ENCODE measurements around the gene RASGRF2.

DNA sequence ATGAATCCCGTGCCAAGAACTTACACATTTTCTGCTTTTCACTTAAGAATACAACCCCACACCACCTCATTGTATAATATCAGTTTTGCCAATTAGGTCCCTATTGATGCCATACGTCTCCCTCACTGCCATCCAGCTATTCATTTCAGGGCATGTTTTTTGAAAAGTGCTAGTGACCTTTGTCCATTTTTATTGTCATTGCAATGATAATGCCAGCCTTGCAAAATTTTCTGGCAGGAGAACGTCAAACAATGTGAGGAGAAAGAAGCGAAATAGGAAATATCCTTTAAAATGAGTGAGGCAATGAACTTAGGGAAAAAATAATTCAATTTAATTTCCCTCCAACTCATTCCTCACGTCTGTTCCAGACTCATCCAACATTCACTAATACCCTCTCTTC is 161.1 kb downstream of the RASGRF2 start:
- TF ChIP-seq, protein P1, sequence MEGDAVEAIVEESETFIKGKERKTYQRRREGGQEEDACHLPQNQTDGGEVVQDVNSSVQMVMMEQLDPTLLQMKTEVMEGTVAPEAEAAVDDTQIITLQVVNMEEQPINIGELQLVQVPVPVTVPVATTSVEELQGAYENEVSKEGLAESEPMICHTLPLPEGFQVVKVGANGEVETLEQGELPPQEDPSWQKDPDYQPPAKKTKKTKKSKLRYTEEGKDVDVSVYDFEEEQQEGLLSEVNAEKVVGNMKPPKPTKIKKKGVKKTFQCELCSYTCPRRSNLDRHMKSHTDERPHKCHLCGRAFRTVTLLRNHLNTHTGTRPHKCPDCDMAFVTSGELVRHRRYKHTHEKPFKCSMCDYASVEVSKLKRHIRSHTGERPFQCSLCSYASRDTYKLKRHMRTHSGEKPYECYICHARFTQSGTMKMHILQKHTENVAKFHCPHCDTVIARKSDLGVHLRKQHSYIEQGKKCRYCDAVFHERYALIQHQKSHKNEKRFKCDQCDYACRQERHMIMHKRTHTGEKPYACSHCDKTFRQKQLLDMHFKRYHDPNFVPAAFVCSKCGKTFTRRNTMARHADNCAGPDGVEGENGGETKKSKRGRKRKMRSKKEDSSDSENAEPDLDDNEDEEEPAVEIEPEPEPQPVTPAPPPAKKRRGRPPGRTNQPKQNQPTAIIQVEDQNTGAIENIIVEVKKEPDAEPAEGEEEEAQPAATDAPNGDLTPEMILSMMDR (IDR thresholded peaks at IDR 0.05; ENCODE audit: insufficient read depth, low read length): no peak
- no peak for TF ChIP-seq POLR2AphosphoS5 (IDR thresholded peaks at IDR 0.05; ENCODE audit: low read depth)
